GM23248 (cell line): ENCODE data around the gene GPC3.

Source experiments
- EZH2 ChIP-seq: fragments of 200-600 bp; sonication (generic); IDR thresholded peaks from 2 replicates; pipeline ENCODE4 v1.6.1; 2018; ENCODE audit warnings: antibody characterized with exemption, mild to moderate bottlenecking; ENCODE audit not compliant: insufficient read depth, poor library complexity, severe bottlenecking
- EZH2phosphoT487 ChIP-seq: fragments of 200-600 bp; sonication (generic); IDR thresholded peaks from 2 replicates; pipeline ENCODE4 v1.6.1; 2018; ENCODE audit warnings: antibody characterized with exemption, moderate library complexity, mild to moderate bottlenecking, low read depth; ENCODE audit not compliant: insufficient read depth

DNA sequence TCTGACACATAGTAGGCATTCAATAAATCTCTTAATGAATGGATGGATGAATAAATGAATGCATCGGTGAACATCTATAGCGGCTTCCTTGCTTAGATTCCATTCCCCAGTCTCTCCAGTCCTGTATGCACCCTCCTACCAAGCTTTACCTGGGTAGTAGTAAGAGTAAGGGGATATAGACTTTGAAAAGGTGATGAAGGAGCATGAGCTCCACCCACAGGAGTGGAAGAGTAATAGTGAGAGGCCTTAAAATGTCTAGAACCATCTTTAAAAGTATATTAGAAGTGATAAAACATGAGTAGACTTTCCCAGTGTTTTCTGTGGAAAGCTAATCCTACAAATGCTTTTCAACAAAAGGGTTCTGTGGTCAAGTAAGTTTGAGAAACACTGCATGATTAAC is 35.5 kb upstream of the GPC3 start:
- TF ChIP-seq EZH2phosphoT487 (no peak), EZH2 (no peak)
